ENCODE results near the gene STK38. TPM values are rescaled to one million over a fixed set of nuclear protein-coding genes. Genes with fewer than 3 reads are reported as not detected.

Gene STK38
- total RNA-seq, 1 donor from 2014 or later, result 41.4 TPM

- H3K4me1 Mint-ChIP-seq (ENCODE audit: unreplicated experiment), result peaks cover 18% of the 10 kb centered on the region
- no peaks in the 10 kb centered on the region for H3K9me3 Mint-ChIP-seq (ENCODE audit: unreplicated experiment)
- peaks cover 4% of the 10 kb centered on the region for H3K36me3 Mint-ChIP-seq (ENCODE audit: low read depth, unreplicated experiment)
- peaks cover 7% of the 10 kb centered on the region for H3K27me3 Mint-ChIP-seq (ENCODE audit: unreplicated experiment)
- peak overlapping the region; percentile 99 for H3K4me3 Mint-ChIP-seq (ENCODE audit: unreplicated experiment)
- no peak for TF ChIP-seq CTCF (IDR thresholded peaks at IDR 0.05; ENCODE audit: unreplicated experiment)
- H3K27ac Mint-ChIP-seq (ENCODE audit: unreplicated experiment), result peak overlapping the region; percentile 81
- DNase-seq (ENCODE audit: low spot score), result no peak
These were observed 544 bp upstream of the STK38 start for GRCh38 chr6:36547646-36548400.

- Mint-ChIP-seq H3K27ac (ENCODE audit: unreplicated experiment) (peak overlapping the region; percentile 93), H3K27me3 (ENCODE audit: unreplicated experiment) (peaks cover 7% of the 10 kb centered on the region), H3K4me3 (ENCODE audit: unreplicated experiment) (peak overlapping the region; percentile 99), H3K9me3 (ENCODE audit: unreplicated experiment) (no peaks in the 10 kb centered on the region), H3K36me3 (ENCODE audit: low read depth, unreplicated experiment) (peaks cover 4% of the 10 kb centered on the region), H3K4me1 (ENCODE audit: unreplicated experiment) (peaks cover 18% of the 10 kb centered on the region)
- no peak for TF ChIP-seq CTCF (IDR thresholded peaks at IDR 0.05; ENCODE audit: unreplicated experiment)
- peak; percentile 4 for DNase-seq (ENCODE audit: low spot score)
These were observed 865 bp downstream of the STK38 start for GRCh38 chr6:36546308-36546919.

GRCh38 chr6:36545767-36546307 lies 1.4 kb downstream of the STK38 start:
- DNase-seq (ENCODE audit: low spot score), result no peak
- Mint-ChIP-seq H3K9me3 (ENCODE audit: unreplicated experiment) (no peaks in the 10 kb centered on the region), H3K27ac (ENCODE audit: unreplicated experiment) (peak overlapping the region; percentile 93), H3K4me1 (ENCODE audit: unreplicated experiment) (peaks cover 18% of the 10 kb centered on the region), H3K4me3 (ENCODE audit: unreplicated experiment) (peak overlapping the region; percentile 99), H3K36me3 (ENCODE audit: low read depth, unreplicated experiment) (peaks cover 4% of the 10 kb centered on the region), H3K27me3 (ENCODE audit: unreplicated experiment) (peaks cover 7% of the 10 kb centered on the region)
- TF ChIP-seq CTCF (IDR thresholded peaks at IDR 0.05; ENCODE audit: unreplicated experiment), result no peak

GRCh38 chr6:36544228-36544627 lies 3.1 kb downstream of the STK38 start:
- no peak for TF ChIP-seq CTCF (IDR thresholded peaks at IDR 0.05; ENCODE audit: unreplicated experiment)
- H3K9me3 Mint-ChIP-seq (ENCODE audit: unreplicated experiment), result no peaks in the 10 kb centered on the region
- H3K27me3 Mint-ChIP-seq (ENCODE audit: unreplicated experiment), result peaks cover 3% of the 10 kb centered on the region
- H3K36me3 Mint-ChIP-seq (ENCODE audit: low read depth, unreplicated experiment), result peaks cover 4% of the 10 kb centered on the region
- no peak for DNase-seq (ENCODE audit: low spot score)
- H3K4me3 Mint-ChIP-seq (ENCODE audit: unreplicated experiment), result peak overlapping the region; percentile 52
- no peak overlapping the region for H3K27ac Mint-ChIP-seq (ENCODE audit: unreplicated experiment)
- peaks cover 18% of the 10 kb centered on the region for H3K4me1 Mint-ChIP-seq (ENCODE audit: unreplicated experiment)

- Mint-ChIP-seq H3K4me3 (ENCODE audit: unreplicated experiment) (no peak overlapping the region), H3K36me3 (ENCODE audit: low read depth, unreplicated experiment) (peaks cover 11% of the 10 kb centered on the region), H3K4me1 (ENCODE audit: unreplicated experiment) (peaks cover 18% of the 10 kb centered on the region), H3K27ac (ENCODE audit: unreplicated experiment) (no peak overlapping the region), H3K27me3 (ENCODE audit: unreplicated experiment) (no peaks in the 10 kb centered on the region), H3K9me3 (ENCODE audit: unreplicated experiment) (no peaks in the 10 kb centered on the region)
- no peak for TF ChIP-seq CTCF (IDR thresholded peaks at IDR 0.05; ENCODE audit: unreplicated experiment)
- no peak for DNase-seq (ENCODE audit: low spot score)
These were observed 5.2 kb downstream of the STK38 start for GRCh38 chr6:36542041-36542440.

All from endothelial cell (in vitro differentiated cells).